SK-MEL-5 (cell line): Measurements from ENCODE around the gene TNFAIP8L3. TPM values are rescaled to one million over a fixed set of nuclear protein-coding genes. Genes with fewer than 3 reads are reported as not detected.

Experiments
- DNase-seq: peaks from one replicate; pipeline ENCODE4 v3.0.0-alpha.2; 2016; ENCODE audit warnings: low read depth, low spot score
- in situ Hi-C: cut with HindIII; loops from 2 replicates; pipeline ENCODE4 v1.10.0; 2016; ENCODE audit warnings: low sequenced_read_pairs, high pct_unique_total_duplicates, low pct_unique_long_range_greater_than_20kb
- total RNA-seq: library from RNA; depleted of rRNA; stranded (reverse); fragments of >200 nt; shearing (Covaris generic); gene quantifications from 2 replicates; pipeline ENCODE4 v1.2.3, GENCODE V29; 2014

TNFAIP8L3 gene
- total RNA-seq, 1 experiment from 2014 or later = not detected

DNA sequence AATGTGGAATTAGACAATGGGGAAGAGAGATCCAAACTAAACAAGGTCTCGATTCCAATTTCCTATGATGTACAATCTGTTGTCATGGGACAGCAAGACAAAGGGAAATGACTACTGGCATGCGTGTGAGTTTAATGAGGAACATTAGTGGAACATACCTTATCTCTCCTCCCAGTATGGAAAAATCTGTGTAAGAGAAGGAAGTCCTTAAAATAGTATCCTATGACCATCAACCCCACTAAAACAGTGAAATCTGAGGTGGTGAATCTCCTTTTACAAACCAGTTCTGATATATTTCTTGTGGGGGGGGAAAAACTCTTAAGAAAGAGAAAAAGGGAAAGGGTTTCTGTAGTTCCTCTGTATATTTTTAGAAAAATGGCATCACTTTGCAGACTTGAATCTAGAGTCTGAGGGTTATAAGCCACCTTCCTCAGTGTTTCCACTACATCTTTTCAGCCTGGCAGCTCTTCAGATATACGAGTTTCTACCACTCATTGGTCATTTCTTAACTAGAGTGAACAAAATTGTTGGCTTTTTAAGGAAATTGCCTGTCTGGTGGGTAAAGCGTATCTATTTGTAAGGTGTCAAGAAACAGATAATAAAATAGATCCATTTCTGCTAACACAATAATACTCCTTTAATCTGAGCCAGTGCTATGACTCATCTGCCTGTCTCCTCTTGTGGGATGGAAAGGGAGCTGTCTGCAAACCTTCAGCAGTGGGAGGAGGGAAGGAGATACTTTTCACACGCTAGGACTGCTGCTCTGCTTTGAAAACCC is 3.0 kb upstream of the TNFAIP8L3 start:
- in situ Hi-C loops = no loop called here

GRCh38 chr15:51096976-51097375 is 2.3 kb upstream of the TNFAIP8L3 start:
- in situ Hi-C loops = no loop called here
- DNase-seq = no peak

More for the DNA sequence above, 3.0 kb upstream of the TNFAIP8L3 start:
- no peak for DNase-seq

GRCh38 chr15:51095681-51096331 is 1.1 kb upstream of the TNFAIP8L3 start:
- in situ Hi-C loops = no loop called here
- no peak for DNase-seq

GRCh38 chr15:51093839-51094605 is 684 bp downstream of the TNFAIP8L3 start:
- in situ Hi-C loops = no loop called here
- no peak for DNase-seq

DNA sequence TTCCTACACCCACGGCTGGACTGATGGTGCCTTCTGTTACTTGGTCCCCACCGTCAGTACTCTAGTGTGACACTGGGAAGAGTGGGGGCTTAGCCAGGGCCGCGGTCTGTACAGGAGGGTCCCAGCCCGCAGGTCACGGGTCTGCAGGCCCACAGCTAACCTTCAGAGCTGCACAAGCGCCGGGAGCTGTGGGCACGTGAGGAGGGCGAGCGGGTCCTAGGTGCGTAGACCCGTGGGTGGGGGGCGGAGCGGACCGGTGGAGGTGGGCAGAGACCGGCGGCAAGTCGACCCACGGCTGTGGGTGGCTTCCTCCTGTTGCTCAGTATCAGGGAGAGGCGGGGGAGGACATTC is 1.2 kb downstream of the TNFAIP8L3 start:
- in situ Hi-C loops = no loop called here
- DNase-seq = no peak

DNA sequence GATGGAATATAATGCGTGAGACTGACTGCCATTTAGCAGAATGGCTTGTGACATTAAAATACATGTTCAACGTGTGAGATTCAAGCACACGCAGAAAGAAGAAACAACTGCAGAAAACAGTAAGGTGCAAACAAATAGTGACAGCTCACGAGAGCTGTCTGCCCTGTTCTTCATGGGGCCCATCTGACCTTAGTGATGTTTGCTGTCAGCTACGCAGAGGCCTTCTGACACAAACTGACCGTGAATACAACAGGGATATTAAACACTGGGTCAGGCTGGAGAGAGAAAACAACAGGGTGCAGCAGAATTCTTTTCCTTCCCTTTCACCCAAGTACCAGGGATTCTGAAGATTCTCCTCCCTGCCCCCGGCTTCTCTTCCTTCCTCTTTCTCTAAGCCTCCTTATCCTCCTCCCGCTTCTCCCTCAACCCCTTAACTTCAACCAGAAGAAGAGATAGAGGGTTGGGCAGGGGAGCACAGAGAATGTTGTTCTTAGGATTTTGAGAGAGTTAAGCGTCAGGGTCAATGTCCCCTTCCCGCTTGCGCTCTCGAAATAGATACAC is 2.1 kb downstream of the TNFAIP8L3 start:
- no peak for DNase-seq

DNA sequence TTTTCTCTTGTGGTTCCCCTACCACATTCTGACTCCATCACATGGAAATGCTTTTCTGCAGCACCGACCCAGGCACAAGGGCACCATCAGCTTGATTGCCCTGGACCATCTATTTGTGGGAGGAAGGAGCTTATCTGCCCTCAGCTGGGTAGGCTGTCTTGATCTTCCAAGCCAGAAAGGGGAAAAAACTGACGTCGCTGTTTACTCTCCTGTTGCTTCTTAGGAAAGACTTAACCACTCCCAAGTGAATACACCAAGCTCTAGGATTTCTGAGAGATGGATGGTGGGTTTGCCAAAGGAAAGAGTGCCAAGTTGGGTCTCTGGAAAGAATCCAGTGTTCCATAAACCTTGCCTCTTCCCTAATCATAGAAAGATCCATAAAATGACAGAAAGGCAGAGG is 4.0 kb downstream of the TNFAIP8L3 start:
- no peak for DNase-seq
- in situ Hi-C loops = no loop called here

More for the DNA sequence above, 2.1 kb downstream of the TNFAIP8L3 start:
- in situ Hi-C loops = no loop called here

DNA sequence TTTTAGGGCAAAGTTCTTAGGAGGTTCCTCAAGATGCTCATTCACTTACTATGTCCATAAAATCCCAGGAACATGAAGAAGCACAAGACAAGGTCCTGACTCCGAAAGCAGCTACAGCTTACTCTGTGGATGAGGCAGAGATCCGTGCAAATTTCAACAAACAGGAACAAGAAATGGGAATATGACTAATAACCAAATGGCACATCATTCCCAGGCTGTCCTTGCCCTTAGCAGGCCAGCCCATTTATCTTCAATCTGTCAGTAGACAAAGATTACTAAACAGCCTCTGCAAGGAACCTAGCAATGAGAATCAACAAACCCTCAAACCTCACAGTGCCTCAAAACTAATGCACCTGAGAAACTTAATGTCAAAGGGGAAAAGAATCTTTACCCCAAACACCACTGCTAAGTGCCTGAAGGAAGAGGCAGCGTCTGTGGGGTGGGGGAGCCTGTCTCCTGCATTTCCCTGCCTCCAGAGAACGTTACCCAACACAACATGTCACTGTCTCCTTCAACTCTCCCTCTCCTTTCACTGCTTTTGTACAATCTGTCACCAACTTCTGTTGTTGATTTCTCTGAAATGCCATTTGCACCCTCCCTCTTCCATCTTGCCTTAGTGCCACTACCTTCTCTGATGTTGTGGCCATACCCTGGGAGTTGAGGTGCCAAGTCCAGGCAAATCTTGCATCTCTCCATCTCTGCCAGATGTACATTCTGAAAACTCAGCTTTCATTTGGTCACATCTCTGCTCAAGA is 4.8 kb downstream of the TNFAIP8L3 start:
- DNase-seq = no peak
- in situ Hi-C loops = no loop called here

GRCh38 chr15:51089041-51089440 is 5.7 kb downstream of the TNFAIP8L3 start:
- DNase-seq = no peak
- in situ Hi-C loops = no loop called here

DNA sequence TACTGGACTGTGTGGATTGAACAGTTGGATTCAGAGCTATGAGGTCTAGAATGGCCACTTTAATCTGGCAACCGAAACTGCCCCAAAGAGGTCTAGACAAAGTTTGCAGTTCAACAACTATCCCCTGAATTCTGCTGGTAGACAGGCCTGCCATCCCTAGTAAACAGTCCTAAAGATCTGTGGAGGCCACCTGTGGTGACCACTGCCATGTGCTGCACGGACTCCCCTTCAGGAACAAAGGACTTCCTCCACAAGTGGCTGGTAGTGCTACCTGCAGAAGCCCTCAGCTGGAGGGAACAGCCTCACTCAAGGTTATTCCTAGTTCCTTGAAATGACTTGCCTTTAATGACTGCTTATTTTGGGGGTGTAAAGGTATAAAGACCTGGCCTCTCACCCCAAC is 6.1 kb downstream of the TNFAIP8L3 start:
- in situ Hi-C loops = no loop called here
- no peak for DNase-seq

DNA sequence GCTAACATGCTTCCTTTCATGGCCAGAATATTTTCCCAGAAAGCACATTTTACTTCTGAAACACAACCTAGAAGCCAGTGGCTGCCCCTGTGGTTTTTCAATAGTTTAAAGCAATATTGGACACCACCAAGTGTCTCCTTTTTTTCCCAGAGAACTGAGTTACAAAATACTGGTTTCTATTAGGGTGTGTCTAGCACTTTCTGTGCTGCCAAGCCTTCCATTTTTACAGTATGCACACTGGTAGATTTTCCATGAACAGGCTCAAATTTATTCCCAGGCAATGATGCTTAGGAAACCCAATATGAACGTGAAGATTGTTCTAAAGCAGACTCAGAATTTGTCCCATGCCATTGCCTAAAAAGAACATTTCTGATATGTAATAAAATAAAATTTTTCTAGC is 7.2 kb downstream of the TNFAIP8L3 start:
- in situ Hi-C loops = no loop called here
- no peak for DNase-seq

DNA sequence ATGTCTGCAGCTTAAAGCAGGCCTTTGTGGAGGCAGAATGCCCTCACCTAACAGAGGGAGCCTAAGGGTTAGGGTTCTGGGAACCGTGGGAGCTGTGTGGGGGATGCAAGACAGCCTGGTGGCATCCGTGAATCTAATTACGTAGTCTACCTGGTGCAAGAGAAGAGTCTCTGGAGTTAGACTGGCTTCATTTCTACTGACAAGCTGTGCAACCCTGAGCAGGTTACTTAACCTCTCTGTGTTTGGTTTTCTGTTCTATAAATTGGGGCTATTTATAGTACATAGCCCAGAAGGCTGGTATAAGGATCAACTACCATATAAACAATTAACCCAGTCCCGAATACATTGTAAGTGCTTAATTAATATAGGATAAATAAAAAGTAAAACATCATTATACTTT is 8.3 kb downstream of the TNFAIP8L3 start:
- in situ Hi-C loops = no loop called here
- no peak for DNase-seq

- in situ Hi-C loops = no loop called here
- DNase-seq = no peak
These were observed 8.9 kb downstream of the TNFAIP8L3 start for GRCh38 chr15:51085764-51086163.

DNA sequence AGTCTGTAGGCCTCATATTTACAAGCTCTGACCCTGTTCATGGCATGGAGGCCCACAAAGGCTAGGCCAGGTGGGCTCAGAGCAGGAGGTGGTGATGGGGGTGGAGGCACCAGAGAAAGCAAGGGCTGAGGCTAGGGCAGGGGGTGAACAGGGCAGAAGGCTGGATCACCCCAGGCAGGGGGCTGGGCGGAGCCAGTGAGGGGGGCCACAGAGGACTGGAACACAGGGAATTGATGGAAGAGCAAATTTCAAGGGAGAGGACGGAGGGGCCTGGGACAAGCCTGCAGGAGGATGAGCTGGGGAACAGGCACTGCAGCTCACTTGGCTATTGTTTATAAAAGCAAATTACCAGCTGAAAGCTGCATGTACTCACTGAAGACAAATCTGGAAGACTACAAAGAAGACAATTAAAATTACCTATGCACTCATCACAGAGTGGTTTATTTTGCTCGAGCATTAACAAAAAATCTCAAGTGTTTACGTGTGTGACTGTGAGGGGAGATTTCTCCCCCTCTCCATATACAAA is 11.0 kb downstream of the TNFAIP8L3 start:
- no peak for DNase-seq
- in situ Hi-C loops = no loop called here

DNA sequence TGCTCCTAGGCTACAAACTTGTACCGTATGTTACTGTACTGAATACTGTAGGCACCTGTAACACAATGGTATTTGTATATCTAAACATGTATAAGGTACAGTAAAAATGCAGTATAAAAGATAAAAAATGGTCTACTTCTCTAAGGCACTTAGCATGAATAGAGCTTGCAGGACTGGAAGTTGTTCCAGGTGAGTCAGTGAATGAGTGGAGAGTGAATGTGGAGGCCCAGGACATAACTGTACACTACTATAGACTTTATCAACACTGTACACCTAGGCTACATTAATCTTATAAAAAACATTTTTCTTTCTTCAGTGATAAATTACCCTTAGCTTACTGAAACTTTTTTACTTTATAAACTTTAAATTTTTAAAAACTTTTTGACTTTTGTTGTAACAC is 12.5 kb downstream of the TNFAIP8L3 start:
- in situ Hi-C loops = no loop called here
- no peak for DNase-seq

DNA sequence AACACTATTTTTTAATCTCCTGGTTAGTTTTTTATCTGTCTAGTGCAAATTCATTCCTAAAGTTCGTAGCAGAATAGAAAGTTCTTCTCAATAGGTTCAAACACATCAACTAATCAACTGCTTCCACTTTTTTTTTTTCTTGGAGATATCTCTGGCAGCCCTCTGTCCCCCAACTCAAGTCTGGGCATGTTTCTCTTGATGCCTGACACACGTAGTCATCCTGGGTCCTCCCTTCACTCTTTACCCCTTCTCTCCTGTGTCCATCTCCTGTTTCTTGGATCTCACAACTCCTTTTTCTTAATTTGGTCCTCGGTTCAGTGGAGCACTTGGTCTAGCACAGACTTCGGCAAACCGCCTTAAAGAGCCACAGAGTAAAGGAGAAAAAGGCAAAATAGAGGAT is 14.4 kb downstream of the TNFAIP8L3 start:
- in situ Hi-C loops = no loop called here
- no peak for DNase-seq

DNA sequence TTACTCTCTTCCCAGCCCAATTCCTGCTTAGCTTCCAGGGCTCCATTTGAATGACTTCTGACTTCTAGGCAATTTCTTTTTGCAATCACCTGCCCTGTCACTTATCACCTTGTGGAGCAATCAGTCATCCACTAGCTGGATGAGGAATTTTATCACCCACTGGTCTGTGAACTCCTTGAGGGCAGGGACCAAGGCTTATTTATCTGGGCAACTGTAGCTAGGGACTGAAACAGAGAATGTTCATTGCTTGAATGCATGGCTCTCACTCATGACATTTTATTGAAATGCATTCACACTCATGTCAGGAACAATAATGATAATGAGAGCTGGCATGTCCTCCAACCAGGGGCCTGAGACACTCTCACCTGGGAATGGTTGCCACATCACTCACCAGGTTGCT is 15.5 kb downstream of the TNFAIP8L3 start:
- no peak for DNase-seq
- in situ Hi-C loops = no loop called here
